HG03196 (cell line): ENCODE data around the gene TYRO3.

Experiments
- ATAC-seq: cut with Tn5 transposase; IDR thresholded peaks from one replicate; pipeline ENCODE4 v1.9.1; 2021; ENCODE audit not compliant: unreplicated experiment

The TYRO3 gene

DNA sequence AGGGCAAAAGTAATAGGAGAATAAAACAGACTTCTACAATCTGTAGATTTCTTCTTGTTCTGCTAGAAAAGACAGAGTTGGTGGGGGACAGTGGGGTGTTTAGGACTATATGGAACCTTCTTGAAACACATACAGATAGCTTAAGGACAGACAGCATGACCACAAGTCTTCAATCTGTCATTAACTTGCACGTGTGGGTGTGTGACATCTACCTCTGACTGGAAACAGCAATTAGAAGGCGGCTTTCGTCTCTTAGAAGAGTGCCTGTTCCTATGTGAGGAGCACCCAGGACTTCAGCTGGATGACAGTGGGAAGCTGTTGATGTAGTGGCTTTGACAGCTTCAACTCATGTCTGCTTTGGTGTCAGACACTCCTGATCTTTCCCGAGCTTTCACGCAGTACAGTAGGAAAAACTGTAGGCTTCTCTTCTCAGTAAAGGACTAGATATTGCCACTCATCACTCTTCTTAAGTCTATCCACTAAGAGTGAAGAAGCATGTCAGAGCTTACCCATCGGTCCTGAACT, 44.5 kb downstream of the TYRO3 start:
- ATAC-seq: no peak

DNA sequence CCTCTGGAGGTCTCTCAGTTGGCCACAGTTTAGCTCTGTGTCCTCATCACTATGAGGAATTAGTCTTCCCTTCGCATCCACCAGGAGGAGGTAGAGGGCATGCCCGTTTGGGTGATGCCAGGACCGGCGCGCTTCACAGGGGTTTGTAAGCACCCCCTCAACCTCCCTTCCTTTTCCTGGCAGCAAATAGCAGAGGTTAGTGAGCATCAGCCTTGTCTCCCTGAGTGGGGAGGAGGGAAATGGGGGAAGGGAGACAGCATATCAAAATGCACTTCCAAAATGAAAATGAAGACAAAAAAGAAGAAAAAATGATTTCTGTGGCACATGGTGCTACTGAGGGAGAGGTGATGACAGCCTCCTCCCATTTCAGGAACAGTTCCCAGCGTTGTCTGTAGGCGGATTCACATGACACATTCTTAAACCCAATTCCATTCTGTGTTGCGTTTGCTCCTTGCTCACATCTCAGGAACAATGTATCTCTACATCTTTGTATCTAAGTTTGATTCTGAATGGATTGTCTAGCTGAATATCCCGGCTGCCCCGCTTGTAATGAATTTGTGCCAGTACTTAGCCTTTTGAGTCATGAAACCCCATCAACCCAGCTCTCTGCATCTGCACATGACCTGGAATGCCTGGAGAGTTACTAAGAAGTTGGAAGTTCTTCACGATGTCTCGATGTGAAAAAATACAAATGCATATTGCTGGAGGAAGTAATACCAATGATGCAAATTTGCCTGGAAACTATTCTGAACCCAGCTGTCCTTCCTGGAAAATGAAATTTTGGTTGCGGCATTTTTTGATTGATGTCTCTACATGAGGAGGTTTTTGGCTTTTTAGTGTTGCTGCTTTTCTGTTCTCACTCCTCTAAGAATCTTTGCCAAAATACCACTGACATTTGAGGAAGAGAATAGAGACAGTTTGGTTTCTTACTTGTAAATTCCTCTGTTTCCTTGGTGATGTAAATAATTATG, 45.2 kb downstream of the TYRO3 start:
- ATAC-seq: no peak

GRCh38 chr15:41605566-41605965, 46.6 kb downstream of the TYRO3 start:
- ATAC-seq: no peak

DNA sequence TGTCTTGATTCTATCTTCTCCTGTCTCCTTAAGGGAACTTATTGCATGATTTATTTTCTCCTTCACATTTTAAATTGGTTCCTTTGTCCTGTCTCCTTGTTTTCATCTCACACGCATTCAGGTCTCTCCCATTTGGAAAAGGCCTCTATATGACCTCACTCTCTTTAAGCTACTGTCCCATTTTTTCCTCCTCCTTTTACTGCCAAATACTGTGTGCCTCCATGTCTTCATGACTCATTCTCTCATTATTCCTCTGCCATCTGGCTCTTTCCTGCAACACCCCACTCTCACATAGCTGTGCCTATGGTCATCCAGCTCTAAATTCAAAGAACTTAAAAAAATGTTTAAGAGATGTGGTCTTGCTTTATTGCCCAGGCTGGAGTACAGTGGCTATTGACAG, 48.0 kb downstream of the TYRO3 start:
- no peak for ATAC-seq

DNA sequence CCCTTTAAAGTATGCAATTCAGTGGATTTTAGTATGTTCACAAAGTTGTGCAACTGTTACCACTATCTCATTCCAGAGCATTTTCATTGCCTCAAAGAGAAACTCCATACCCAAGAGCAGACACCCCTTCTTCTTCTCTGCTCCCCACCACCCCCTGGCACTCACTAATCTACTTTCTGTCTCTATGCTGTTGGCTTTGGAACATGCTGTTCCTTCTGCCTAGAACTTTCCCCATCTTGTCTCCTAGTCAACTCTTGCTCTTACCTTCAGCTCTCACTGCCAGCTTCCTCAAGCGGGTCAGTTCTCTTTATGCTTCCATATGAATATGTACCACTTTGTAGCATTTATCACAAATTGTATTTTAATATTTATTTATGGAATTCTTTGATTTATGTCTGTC, 50.1 kb downstream of the TYRO3 start:
- no peak for ATAC-seq

- no peak for ATAC-seq
Measured at GRCh38 chr15:41610048-41610447, 51.0 kb downstream of the TYRO3 start.

DNA sequence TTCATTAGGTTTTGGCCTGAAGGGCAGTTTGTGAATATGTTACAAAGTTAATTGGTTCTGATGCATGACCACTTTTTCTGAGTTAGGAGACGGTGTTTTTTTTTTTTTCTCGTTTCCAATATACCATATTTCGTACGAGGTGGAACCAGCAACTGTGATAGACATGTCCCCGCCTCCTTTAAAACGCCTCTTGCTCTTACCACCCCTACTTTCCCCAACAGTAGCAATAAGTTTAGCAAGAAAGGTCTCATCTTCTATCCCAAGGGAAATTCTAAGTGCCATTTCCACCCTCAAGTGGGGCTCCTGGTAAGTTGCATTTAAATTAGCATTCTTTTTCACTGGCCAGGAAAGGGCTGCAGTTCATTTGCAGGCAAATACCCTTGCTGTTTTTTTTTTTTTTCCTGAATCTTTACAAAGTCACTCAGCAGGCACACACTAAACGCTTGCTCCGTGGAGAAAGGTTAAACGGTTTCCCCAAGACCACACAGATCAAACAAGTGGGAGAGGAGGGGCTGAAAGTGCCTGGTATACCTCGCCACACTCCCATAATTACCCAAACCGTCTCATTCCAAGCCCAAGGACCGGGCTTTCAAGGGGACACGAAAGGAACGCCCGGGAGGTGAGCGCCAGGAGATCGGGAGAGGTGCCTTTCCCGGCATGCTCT, 61.7 kb downstream of the TYRO3 start:
- no peak for ATAC-seq

GRCh38 chr15:41621200-41622193, 62.5 kb downstream of the TYRO3 start:
- ATAC-seq: no peak

DNA sequence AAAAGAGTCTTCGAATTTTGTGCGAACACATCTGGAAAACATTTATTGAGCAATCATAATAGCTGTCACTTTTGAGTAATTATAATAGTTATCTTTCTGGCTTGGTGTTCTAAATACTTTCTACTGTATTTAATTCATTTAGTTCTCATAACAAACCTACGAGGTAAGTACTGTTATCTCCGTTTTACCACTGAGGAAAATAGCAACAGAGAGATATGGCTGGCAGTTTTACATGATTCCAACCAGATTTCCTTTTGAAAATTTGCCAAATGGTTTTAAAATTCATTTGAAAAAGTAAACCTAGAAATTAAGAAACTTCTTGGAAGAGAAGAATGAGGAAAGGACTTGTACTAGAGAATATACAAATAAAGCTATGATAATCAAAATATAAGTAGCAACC, 63.9 kb downstream of the TYRO3 start:
- ATAC-seq: no peak

- ATAC-seq: no peak
Measured at GRCh38 chr15:41627203-41627602, 68.2 kb downstream of the TYRO3 start.

- ATAC-seq: no peak
Measured at GRCh38 chr15:41629463-41629862, 70.5 kb downstream of the TYRO3 start.

- no peak for ATAC-seq
Measured at GRCh38 chr15:41629883-41630282, 70.9 kb downstream of the TYRO3 start.

- no peak for ATAC-seq
Measured at GRCh38 chr15:41630616-41631217, 71.7 kb downstream of the TYRO3 start.

DNA sequence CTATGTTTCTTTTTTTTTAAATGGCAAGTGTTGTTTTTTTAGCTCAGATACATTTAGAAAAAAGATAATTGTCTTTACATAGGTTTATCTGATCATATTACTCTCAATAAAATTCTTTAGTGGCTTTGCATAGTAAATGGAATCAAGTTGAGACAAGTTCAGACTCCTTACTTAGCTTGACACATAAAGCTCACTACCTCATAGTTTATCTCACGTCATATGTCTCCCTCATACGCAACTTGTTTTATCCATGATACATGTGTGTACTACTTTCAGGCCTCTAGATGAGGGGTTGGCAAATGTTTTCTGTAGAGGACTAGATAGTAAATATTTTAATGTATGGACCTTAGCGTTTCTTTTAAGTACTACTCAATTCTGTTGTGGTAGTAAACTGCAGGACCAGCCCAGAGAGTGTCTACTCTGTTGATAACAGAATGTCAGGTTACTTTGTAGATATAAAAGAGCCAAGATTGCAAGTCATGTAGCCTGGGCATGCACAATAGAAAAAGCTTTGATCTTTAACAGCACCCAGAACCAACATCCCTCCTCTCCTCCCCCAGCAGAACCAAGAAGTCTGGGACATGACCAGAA, 73.0 kb downstream of the TYRO3 start:
- no peak for ATAC-seq
